SK-MEL-5 (cell line): ENCODE data around the gene GSS. TPM values are rescaled to one million over a fixed set of nuclear protein-coding genes. Genes with fewer than 3 reads are reported as not detected.
"Not testable (repeated sequence)": the region's sequence is repeated elsewhere in the genome, so short reads cannot be mapped to it uniquely, and the experiment has no call there.

Experiments used
- DNase-seq: peaks from one replicate; pipeline ENCODE4 v3.0.0-alpha.2; 2016; ENCODE audit warnings: low read depth, low spot score
- in situ Hi-C: cut with HindIII; loops from 2 replicates; pipeline ENCODE4 v1.10.0; 2016; ENCODE audit warnings: low sequenced_read_pairs, high pct_unique_total_duplicates, low pct_unique_long_range_greater_than_20kb
- total RNA-seq: library from RNA; depleted of rRNA; stranded (reverse); fragments of >200 nt; shearing (Covaris generic); gene quantifications from 2 replicates; pipeline ENCODE4 v1.2.3, GENCODE V29; 2014

The GSS gene
- total RNA-seq, 1 experiment from 2014 or later = 164 TPM

DNA sequence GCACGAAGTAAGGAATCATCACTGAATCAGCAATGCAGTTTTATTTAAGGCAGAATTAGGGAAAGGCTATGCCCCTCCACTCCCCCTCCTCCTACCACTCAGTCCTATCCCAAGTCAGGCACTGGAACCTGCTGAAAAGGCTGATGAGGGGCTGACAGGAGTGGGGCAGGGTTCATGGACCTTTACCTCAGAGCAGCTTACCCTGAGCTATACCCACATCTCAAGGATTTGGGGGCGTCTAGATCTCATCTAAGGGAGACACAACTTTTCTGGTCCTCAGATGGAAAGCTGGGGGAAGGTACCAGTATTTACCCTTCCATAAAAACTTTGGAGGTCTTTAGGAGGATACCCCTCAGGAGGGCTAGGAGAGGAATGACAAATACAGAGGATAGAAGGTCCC is 27.2 kb downstream of the GSS start:
- no peak for DNase-seq
- in situ Hi-C loops = no loop called here

DNA sequence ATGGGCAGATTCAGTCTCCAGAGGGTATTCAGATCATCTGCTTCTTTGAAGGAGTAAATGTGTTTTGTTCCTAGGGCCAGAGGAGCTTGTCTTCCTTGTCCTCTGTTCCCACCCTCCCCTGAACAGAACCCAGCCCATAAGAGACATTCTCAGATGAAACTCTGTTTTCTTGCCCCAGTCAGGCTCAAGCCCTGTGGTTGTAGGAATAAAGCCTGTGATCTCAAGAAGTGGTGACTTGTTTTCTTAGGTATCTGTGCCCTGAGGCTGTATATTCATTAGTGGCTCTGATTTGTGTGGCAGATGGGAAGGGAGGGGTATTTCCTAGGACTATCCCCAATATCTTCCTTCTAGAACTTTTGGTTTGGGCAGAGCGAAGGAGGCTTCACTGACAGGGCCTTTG is 27.9 kb downstream of the GSS start:
- DNase-seq = peak; percentile 55
- in situ Hi-C loops = no loop called here

GRCh38 chr20:34926581-34926980 is 29.0 kb downstream of the GSS start:
- no peak for DNase-seq
- in situ Hi-C loops = no loop called here

DNA sequence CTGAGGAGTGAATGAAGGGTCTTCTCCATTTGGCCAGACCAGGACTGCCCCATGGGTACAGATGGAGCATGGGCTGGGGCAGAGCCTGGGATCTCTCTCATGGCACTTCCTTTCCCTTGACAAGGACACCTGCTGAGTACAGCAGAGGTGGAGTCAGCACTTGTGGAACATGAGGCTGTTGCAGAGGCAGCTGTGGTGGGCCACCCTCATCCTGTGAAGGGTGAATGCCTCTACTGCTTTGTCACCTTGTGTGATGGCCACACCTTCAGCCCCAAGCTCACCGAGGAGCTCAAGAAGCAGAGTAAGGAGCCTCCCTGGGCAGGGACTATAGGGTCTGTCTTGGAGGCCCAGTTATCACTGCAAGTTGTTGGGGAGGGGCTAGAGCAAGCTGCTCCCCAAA is 29.6 kb downstream of the GSS start:
- no peak for DNase-seq
- in situ Hi-C loops = no loop called here

- no peak for DNase-seq
- in situ Hi-C loops = no loop called here
Measured at GRCh38 chr20:34925341-34925740, 30.3 kb downstream of the GSS start.

GRCh38 chr20:34923414-34923813 is 32.2 kb downstream of the GSS start:
- DNase-seq = no peak
- in situ Hi-C loops = no loop called here

GRCh38 chr20:34922654-34923381 is 32.8 kb downstream of the GSS start:
- no peak for DNase-seq
- in situ Hi-C loops = no loop called here

DNA sequence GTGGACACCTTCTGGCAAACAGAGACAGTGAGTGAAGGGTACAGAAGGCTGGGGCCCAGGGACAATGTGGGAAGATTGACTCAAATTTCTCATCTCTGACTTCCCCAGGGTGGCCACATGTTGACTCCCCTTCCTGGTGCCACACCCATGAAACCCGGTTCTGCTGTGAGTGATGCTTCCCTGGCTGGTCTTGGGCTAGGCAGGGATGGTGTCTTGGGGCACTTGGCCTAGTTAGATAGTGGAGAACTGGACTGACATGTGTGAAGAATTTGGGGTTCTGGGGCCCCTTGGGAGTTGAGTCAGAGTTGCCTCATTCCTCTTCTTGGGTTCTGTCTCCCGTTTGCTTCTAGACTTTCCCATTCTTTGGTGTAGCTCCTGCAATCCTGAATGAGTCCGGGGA is 34.2 kb downstream of the GSS start:
- DNase-seq = no peak
- in situ Hi-C loops = no loop called here

GRCh38 chr20:34920055-34920454 is 35.6 kb downstream of the GSS start:
- DNase-seq = no peak
- in situ Hi-C loops = no loop called here

GRCh38 chr20:34916774-34917354 is 38.7 kb downstream of the GSS start:
- in situ Hi-C loops = no loop called here
- DNase-seq = no peak

GRCh38 chr20:34915749-34916455 is 39.7 kb downstream of the GSS start:
- DNase-seq = no peak
- in situ Hi-C loops = no loop called here

- in situ Hi-C loops = no loop called here
- no peak for DNase-seq
Measured at GRCh38 chr20:34915131-34915530, 40.5 kb downstream of the GSS start.

DNA sequence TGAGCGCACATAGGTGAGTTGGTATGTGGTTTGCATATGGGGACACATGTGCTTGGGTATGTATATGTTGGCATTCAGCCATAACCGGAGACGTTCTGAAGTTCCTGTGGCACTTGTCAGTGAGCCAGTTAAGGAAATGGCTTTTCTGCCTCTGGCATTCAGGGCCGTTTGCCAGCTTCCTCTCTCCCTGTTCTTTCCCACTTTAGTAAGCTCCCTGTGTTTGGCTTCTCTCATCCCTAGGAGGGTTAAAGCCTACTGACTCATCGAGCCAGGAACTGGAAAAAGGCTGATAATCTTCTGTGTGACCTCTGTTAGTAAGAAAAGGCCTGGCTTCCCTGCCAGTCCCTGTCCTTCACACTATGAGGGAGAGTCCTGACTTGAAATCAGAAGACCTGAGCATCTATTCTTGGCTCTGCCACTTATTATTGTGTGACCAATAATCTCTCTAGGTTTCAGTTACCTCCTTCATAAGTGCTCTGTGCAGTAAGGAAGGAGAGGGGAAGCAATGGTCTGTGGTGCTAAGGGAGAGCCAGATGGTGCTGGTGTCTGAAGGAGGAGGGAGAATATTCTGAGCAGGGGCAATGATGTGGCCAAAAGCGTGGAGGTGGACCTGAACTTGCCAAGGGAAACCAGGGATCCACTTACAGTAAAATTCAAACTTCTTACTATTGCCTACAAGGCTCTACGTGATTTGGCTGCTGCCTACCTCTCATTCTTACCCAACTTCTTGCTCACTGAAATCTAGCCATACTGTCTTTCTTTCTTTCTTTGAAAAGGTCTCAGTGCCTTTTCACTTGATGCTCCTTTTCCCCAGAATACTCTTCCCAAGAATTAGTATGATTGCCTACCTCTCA is 47.8 kb downstream of the GSS start:
- in situ Hi-C loops = no loop called here
- DNase-seq = peak; percentile 94

- in situ Hi-C loops = no loop called here
- DNase-seq = no peak
Measured at GRCh38 chr20:34904202-34904621, 51.4 kb downstream of the GSS start.

- in situ Hi-C loops = not testable (repeated sequence)
Measured at GRCh38 chr20:34898731-34899130, 56.9 kb downstream of the GSS start.

DNA sequence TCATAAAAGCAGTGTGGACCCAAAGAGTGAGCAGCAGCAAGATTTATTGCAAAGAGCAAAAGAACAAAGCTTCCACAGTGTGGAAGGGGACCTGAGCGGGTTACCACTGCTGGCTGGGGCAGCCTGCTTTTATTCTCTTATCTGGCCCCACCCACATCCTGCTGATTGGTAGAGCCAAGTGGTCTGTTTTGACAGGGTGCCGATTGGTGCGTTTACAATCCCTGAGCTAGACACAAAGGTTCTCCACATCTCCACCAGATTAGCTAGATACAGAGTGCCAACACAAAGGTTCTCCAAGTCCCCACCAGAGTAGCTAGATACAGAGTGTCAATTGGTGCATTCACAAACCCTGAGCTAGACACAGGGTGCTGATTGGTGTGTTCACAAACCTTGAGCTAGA is 57.5 kb downstream of the GSS start:
- DNase-seq, in situ Hi-C loops: not testable (repeated sequence)

More at GRCh38 chr20:34898731-34899130, 56.9 kb downstream of the GSS start:
- DNase-seq = not testable (repeated sequence)

GRCh38 chr20:34896086-34896621 is 59.5 kb downstream of the GSS start:
- DNase-seq = no peak
- in situ Hi-C loops = no loop called here

GRCh38 chr20:34895465-34895864 is 60.1 kb downstream of the GSS start:
- in situ Hi-C loops = no loop called here

More at GRCh38 chr20:34895465-34895864, 60.1 kb downstream of the GSS start:
- no peak for DNase-seq
